Measurements from ENCODE around the gene GIPC1.

GRCh38 chr19:14533450-14533849, 37.5 kb upstream of the GIPC1 start:
- TF ChIP-seq CTCF (conservative IDR thresholded peaks at IDR 0.05), result no peak
- TF ChIP-seq EZH2 (IDR thresholded peaks at IDR 0.05; ENCODE audit: low read depth), result no peak

Measured in PC-9 (cell line).